GM18511 (cell line): Measurements from ENCODE around the gene NEO1.

Experiments used
- ATAC-seq: cut with Tn5 transposase; IDR thresholded peaks from one replicate; pipeline ENCODE4 v1.9.1; 2021; ENCODE audit warnings: mild to moderate bottlenecking, moderate library complexity; ENCODE audit not compliant: unreplicated experiment

Gene NEO1

GRCh38 chr15:73246898-73247297 is 194.6 kb downstream of the NEO1 start:
- no peak for ATAC-seq

DNA sequence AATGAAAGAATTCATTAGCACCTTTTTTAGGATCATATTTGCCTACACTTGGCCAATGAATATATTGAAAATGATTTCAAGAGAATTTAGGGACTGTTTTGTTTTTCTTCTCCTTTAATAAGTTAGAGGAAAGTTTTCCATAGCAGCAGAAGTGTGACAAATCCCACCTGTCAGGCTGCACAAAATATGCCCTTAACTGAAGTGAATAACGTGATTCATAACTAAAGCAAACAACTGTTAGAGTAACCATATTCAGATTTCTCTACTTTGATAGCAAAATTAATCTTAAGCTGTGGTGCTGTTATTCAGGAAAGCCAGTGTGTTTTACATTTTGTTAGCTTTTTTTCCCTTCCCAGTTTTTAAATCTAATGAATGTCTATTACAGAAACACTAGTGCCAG is 195.1 kb downstream of the NEO1 start:
- ATAC-seq, result no peak

DNA sequence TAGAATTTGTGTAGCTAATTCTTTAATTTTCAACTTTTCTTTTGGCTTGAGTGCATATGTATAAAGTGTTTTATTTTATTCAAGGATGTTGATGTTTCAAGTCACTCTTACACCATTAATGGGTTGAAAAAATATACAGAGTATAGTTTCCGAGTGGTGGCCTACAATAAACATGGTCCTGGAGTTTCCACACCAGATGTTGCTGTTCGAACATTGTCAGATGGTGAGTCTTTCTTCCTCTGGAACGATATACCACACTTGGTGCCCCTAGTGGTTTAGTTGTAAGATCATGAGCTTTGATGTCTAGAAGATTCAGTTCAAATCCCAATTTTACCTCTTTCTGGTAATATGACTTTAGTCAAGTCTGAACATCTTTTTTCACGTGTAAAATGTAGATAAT is 197.2 kb downstream of the NEO1 start:
- ATAC-seq, result no peak

- ATAC-seq, result no peak
Observed at GRCh38 chr15:73254598-73254997, 202.3 kb downstream of the NEO1 start.

DNA sequence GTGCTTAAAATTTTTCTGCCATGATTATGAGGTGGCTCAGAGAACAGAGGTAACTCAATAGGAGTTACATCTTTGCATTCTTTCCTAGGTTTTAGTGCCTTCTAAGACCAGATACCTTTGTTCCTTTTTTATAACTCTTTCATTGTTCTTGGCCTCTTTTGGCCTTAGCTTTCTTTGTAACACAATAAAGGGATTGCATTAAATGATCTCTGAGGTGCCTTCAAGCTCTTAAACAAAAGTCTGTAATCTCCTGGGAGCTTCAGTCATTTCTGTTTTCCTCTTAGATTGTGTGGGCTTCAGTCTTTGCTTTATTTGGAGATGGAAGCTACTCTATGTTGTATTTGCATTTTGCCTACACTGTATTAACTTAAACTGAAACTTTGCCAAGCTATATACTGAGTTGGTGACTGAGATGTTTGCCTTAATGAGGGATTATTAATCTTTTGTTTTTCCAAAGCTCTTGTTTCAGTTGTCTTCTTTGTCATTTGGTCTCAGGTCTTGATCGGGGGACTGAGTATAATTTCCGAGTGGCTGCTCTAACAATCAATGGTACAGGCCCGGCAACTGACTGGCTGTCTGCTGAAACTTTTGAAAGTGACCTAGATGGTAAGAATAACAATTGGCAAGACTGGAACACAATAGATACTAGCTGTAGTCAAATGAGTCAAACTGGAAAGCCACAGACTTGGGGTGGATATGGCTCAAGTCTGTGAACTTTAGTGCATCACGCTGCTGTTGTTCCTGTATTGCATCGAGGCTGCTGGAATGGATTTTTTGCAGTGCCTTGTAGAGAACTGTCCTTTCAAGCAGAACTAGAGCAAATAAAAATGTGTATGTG is 206.2 kb downstream of the NEO1 start:
- no peak for ATAC-seq

DNA sequence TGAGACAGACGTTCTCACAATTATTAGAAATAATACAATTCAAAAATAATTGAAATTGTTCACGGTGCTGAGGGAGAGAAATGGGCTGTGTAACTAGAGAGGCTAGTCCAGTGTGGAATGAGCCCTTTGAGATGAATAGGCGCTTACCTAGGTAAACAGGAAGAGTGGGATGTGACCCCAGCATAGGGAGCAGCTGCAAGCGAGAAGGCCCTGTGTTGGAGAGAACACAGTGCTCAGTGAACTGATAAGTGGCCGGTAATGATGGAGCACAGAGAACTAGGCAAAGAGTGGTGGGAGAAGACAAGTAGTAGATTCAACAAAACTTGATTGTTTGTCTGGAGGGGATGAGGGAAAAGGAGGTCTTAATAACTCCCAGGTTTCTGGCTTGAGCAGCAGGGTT is 212.6 kb downstream of the NEO1 start:
- no peak for ATAC-seq

GRCh38 chr15:73265536-73266153 is 213.4 kb downstream of the NEO1 start:
- no peak for ATAC-seq

GRCh38 chr15:73268457-73268856 is 216.2 kb downstream of the NEO1 start:
- ATAC-seq, result no peak

GRCh38 chr15:73270366-73271097 is 218.3 kb downstream of the NEO1 start:
- ATAC-seq, result no peak

DNA sequence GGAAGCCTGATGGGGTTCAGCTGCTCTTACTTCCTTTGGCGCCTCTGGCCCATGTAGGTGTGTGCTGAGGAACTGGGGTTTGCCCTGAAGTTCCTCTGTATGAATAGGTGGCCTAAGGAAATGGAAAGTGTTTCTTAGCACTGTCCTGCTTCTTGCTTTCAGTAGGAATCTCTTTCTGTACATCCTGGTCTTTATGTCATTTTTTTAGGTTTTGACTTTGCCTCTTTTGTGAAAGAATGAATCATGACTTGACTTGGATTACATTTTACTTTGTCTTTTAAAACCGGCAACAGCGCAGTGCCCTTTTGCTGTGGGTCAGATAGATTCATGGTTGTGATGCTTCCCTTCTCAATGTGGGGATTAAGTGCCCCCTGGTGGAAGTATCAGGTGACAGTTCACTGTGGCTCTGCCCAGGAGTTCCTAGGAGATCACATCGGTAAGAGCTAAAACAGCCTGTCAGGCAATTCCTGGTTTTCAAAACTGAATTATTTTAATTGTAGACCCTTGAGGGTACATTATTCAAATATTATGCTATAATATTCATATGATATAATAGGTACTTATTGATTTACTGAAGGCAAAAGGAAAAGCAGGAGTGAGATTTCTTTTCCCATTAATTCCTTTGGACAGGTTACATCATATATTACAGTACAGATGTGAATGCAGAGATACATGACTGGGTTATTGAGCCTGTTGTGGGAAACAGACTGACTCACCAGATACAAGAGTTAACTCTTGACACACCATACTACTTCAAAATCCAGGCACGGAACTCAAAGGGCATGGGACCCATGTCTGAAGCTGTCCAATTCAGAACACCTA is 221.1 kb downstream of the NEO1 start:
- no peak for ATAC-seq

GRCh38 chr15:73275862-73276261 is 223.6 kb downstream of the NEO1 start:
- no peak for ATAC-seq

- ATAC-seq, result no peak
Observed at GRCh38 chr15:73282567-73283365, 230.5 kb downstream of the NEO1 start.

DNA sequence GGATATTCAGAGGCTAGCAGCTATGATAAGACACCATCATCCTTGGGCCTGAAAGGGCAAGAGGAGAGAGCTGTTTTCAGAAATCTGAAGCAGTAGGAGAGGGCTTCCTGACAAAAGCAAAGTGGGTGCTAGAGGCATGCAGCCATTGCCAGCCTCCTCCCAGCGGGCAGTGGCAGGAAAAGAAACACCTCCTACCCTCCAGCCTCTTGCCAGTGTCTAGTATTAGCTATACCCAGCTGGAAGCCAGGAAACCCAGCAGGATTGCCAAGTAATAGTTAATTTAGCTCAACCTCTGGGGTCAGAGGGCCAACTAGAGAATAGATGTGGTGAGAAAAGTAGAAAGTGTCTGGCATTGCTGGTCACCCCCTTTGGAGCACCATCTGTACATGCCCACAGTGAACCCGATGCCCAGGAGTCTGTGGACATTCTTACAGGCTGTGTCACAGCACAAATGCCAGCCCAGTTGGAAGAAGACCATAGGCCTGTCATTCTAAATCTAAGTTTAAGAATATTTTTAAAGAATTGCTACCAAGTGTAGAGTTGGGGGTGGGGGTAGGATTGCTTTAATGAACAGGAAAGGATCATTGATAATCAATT is 231.2 kb downstream of the NEO1 start:
- ATAC-seq, result no peak

- ATAC-seq, result no peak
Observed at GRCh38 chr15:73284090-73284716, 231.9 kb downstream of the NEO1 start.

GRCh38 chr15:73286311-73286710 is 234.0 kb downstream of the NEO1 start:
- ATAC-seq, result no peak

DNA sequence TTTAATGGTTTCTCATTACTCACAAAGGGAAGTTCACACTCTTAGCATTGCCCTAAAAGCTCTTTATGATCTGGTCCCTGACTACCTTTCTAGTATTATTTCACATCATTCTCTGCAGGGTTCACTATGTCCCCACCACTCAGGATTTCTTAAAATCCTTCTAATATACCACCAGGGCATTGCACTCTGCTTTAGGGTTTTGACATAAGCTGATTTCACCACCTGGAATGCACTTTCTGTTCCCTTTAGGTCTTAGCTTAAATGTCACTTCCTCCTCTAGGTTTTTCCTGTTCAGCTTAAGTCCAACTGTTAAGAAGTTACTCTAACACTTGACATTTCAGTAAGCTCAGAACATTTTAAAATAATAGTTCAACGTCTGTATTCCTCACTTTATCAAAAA is 234.8 kb downstream of the NEO1 start:
- ATAC-seq, result no peak

GRCh38 chr15:73291441-73291840 is 239.2 kb downstream of the NEO1 start:
- no peak for ATAC-seq

DNA sequence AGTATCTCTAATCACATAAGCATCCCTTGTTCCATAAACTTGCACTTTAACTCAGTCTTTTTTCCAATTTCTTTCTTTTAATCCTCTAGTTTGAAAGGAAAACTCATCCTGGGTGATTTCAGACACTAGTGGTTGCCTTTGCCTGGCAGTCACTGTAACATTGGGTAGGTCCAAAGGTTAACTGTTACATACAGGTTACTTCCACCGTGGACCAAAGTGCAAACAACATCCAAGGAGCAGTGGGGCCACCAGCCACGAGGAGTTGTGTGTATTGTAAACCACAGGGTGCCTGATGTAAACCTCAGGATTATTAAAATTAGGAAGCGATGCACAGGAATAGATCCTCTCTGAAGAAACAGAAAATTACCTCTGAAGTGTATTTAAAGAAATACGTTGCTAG is 241.5 kb downstream of the NEO1 start:
- no peak for ATAC-seq

- no peak for ATAC-seq
Observed at GRCh38 chr15:73295630-73296286, 243.5 kb downstream of the NEO1 start.
